ENCODE data around the gene TMCO1. TPM values are rescaled to one million over a fixed set of nuclear protein-coding genes. Genes with fewer than 3 reads are reported as not detected.
"Not testable (repeated sequence)": the region's sequence is repeated elsewhere in the genome, so short reads cannot be mapped to it uniquely, and the experiment has no call there.

Gene TMCO1
- total and polyA plus RNA-seq, 2 experiments from 2014 or later: 134 to 205 TPM

GRCh38 chr1:165686971-165687433 lies 81.7 kb downstream of the TMCO1 start:
- Histone ChIP-seq H3K27me3 (no peaks in the 10 kb centered on the region), H3K27ac (no peak overlapping the region), H3K4me2 (no peak overlapping the region), H3K4me1 (ENCODE audit: insufficient read depth) (no peaks in the 10 kb centered on the region), H3K9me3 (ENCODE audit: low read depth) (no peaks in the 10 kb centered on the region), H2AFZ (no peak overlapping the region), H3K36me3 (replicated peaks; ENCODE audit: insufficient read depth, low read depth) (no peaks in the 10 kb centered on the region), H3K9me2 (replicated peaks; ENCODE audit: insufficient read depth) (no peaks in the 10 kb centered on the region), H3K4me3 (no peak overlapping the region), H3K79me2 (peaks cover 65% of the 10 kb centered on the region), H4K20me1 (ENCODE audit: insufficient read depth, poor library complexity, severe bottlenecking) (no peaks in the 10 kb centered on the region)
- 98% methylated on average over 2 of the region's 2 CpGs for WGBS (ENCODE audit: low lambda C conversion rate, missing lambda C conversion rate)
- no peak for DNase-seq (ENCODE audit: low spot score)
- no peak for TF ChIP-seq CTCF (IDR thresholded peaks at IDR 0.05; ENCODE audit: poor library complexity)
- TF ChIP-seq EZH2phosphoT487 (IDR thresholded peaks at IDR 0.05; ENCODE audit: low read depth, severe bottlenecking, unreplicated experiment): no peak
- no peak for TF ChIP-seq EZH2 (IDR thresholded peaks at IDR 0.05; ENCODE audit: borderline replicate concordance)

GRCh38 chr1:165686121-165686970 lies 82.3 kb downstream of the TMCO1 start:
- Histone ChIP-seq H3K4me3 (no peak overlapping the region), H3K36me3 (replicated peaks; ENCODE audit: insufficient read depth, low read depth) (no peaks in the 10 kb centered on the region), H3K4me2 (no peak overlapping the region), H3K79me2 (peaks cover 59% of the 10 kb centered on the region), H4K20me1 (ENCODE audit: insufficient read depth, poor library complexity, severe bottlenecking) (no peaks in the 10 kb centered on the region), H2AFZ (no peak overlapping the region), H3K27me3 (no peaks in the 10 kb centered on the region), H3K4me1 (ENCODE audit: insufficient read depth) (no peaks in the 10 kb centered on the region), H3K27ac (no peak overlapping the region), H3K9me2 (replicated peaks; ENCODE audit: insufficient read depth) (no peaks in the 10 kb centered on the region), H3K9me3 (ENCODE audit: low read depth) (no peaks in the 10 kb centered on the region)
- no peak for DNase-seq (ENCODE audit: low spot score)
- no peak for TF ChIP-seq CTCF (IDR thresholded peaks at IDR 0.05; ENCODE audit: poor library complexity)
- TF ChIP-seq EZH2 (IDR thresholded peaks at IDR 0.05; ENCODE audit: borderline replicate concordance): no peak
- TF ChIP-seq EZH2phosphoT487 (IDR thresholded peaks at IDR 0.05; ENCODE audit: low read depth, severe bottlenecking, unreplicated experiment): no peak
- 93% methylated on average over 6 of the region's 6 CpGs for WGBS (ENCODE audit: low lambda C conversion rate, missing lambda C conversion rate)

GRCh38 chr1:165683848-165684485 lies 84.7 kb downstream of the TMCO1 start:
- TF ChIP-seq EZH2 (IDR thresholded peaks at IDR 0.05; ENCODE audit: borderline replicate concordance): no peak
- no peak for TF ChIP-seq CTCF (IDR thresholded peaks at IDR 0.05; ENCODE audit: poor library complexity)
- no peak for TF ChIP-seq EZH2phosphoT487 (IDR thresholded peaks at IDR 0.05; ENCODE audit: low read depth, severe bottlenecking, unreplicated experiment)
- H3K27me3 ChIP-seq: no peaks in the 10 kb centered on the region
- H3K4me2 ChIP-seq: no peak overlapping the region
- H3K36me3 ChIP-seq (replicated peaks; ENCODE audit: insufficient read depth, low read depth): no peaks in the 10 kb centered on the region
- H3K79me2 ChIP-seq: peaks cover 46% of the 10 kb centered on the region
- 50% methylated on average over 1 of the region's 1 CpG for WGBS (ENCODE audit: low lambda C conversion rate, missing lambda C conversion rate)
- no peak overlapping the region for H2AFZ ChIP-seq
- H3K9me2 ChIP-seq (replicated peaks; ENCODE audit: insufficient read depth): no peaks in the 10 kb centered on the region
- H3K4me3 ChIP-seq: no peak overlapping the region
- no peak overlapping the region for H3K27ac ChIP-seq
- H3K9me3 ChIP-seq (ENCODE audit: low read depth): no peaks in the 10 kb centered on the region
- H3K4me1 ChIP-seq (ENCODE audit: insufficient read depth): no peaks in the 10 kb centered on the region
- DNase-seq (ENCODE audit: low spot score): no peak
- no peaks in the 10 kb centered on the region for H4K20me1 ChIP-seq (ENCODE audit: insufficient read depth, poor library complexity, severe bottlenecking)

GRCh38 chr1:165680773-165681172 lies 87.9 kb downstream of the TMCO1 start:
- H3K36me3 ChIP-seq (replicated peaks; ENCODE audit: insufficient read depth, low read depth); H4K20me1 ChIP-seq (ENCODE audit: insufficient read depth, poor library complexity, severe bottlenecking); DNase-seq (ENCODE audit: low spot score); H3K9me2 ChIP-seq (replicated peaks; ENCODE audit: insufficient read depth); H3K4me2 ChIP-seq; H3K4me3 ChIP-seq; H2AFZ ChIP-seq; H3K27me3 ChIP-seq; H3K4me1 ChIP-seq (ENCODE audit: insufficient read depth); H3K27ac ChIP-seq; H3K9me3 ChIP-seq (ENCODE audit: low read depth): not testable (repeated sequence)
- H3K79me2 ChIP-seq: peaks cover 15% of the 10 kb centered on the region
- 93% methylated on average over 4 of the region's 4 CpGs for WGBS (ENCODE audit: low lambda C conversion rate, missing lambda C conversion rate)

Data from hepatocyte (in vitro differentiated cells).